NT2/D1 (cell line): Measurements from ENCODE around the gene EIF4E.

ENCODE experiments used
- YY1 ChIP-seq: IDR thresholded peaks from 2 replicates; pipeline ENCODE4 v1.6.1; 2011; ENCODE audit not compliant: insufficient read length, insufficient read depth
- ZNF274 ChIP-seq: IDR thresholded peaks from 2 replicates; pipeline ENCODE4 v1.6.1; 2011; ENCODE audit warnings: mild to moderate bottlenecking, low read depth, low read length

DNA sequence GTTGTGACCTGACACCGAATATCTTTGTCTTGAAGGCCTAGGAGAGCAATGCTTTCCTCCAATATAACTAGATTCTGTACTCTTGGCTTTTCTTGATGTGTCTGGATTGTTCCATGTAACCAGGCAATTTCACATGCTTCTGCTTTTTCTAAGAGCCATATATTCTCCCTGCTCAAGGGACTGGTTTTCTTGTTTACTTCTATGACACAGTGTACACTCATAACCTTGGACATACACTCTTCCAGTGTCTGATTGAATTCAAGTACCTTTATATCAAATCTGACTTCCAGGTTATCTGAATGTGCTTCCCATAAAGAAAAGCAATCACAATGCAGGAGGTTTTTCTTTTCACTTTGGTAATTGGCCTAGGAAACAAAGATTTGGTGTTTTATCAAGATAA lies 17.4 kb upstream of the EIF4E start:
- TF ChIP-seq YY1 (no peak), ZNF274 (no peak)
